Measurements from ENCODE around the gene CES3.

- TF ChIP-seq POLR2AphosphoS2 (IDR thresholded peaks at IDR 0.05; ENCODE audit: low read length) (no peak), CREBBP (IDR thresholded peaks at IDR 0.05; ENCODE audit: low read depth, low read length) (no peak), SP1 (CRISPR knock-in tag; IDR thresholded peaks at IDR 0.05) (no peak), EP300 (IDR thresholded peaks at IDR 0.05; ENCODE audit: low read length) (no peak), GATAD2B (IDR thresholded peaks at IDR 0.05; ENCODE audit: borderline replicate concordance) (no peak), CEBPB (tag; IDR thresholded peaks at IDR 0.05) (no peak), TEAD2 (tag; IDR thresholded peaks at IDR 0.05) (no peak), E2F6 (IDR thresholded peaks at IDR 0.05; ENCODE audit: borderline replicate concordance in 1 of 2, extremely low read depth in 1 of 2, insufficient read depth in 1 of 2, insufficient read length in 1 of 2, low read depth in 1 of 2, low read length in 1 of 2, poor library complexity in 1 of 2, severe bottlenecking in 1 of 2) (no peak)
- TF ChIP-seq, protein P1, sequence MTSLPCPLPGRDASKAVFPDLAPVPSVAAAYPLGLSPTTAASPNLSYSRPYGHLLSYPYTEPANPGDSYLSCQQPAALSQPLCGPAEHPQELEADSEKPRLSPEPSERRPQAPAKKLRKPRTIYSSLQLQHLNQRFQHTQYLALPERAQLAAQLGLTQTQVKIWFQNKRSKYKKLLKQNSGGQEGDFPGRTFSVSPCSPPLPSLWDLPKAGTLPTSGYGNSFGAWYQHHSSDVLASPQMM (CRISPR knock-in tag; IDR thresholded peaks at IDR 0.05), result no peak
- TF ChIP-seq, protein P2, sequence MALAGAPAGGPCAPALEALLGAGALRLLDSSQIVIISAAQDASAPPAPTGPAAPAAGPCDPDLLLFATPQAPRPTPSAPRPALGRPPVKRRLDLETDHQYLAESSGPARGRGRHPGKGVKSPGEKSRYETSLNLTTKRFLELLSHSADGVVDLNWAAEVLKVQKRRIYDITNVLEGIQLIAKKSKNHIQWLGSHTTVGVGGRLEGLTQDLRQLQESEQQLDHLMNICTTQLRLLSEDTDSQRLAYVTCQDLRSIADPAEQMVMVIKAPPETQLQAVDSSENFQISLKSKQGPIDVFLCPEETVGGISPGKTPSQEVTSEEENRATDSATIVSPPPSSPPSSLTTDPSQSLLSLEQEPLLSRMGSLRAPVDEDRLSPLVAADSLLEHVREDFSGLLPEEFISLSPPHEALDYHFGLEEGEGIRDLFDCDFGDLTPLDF (CRISPR knock-in tag; IDR thresholded peaks at IDR 0.05), result no peak
- TF ChIP-seq, protein P3, sequence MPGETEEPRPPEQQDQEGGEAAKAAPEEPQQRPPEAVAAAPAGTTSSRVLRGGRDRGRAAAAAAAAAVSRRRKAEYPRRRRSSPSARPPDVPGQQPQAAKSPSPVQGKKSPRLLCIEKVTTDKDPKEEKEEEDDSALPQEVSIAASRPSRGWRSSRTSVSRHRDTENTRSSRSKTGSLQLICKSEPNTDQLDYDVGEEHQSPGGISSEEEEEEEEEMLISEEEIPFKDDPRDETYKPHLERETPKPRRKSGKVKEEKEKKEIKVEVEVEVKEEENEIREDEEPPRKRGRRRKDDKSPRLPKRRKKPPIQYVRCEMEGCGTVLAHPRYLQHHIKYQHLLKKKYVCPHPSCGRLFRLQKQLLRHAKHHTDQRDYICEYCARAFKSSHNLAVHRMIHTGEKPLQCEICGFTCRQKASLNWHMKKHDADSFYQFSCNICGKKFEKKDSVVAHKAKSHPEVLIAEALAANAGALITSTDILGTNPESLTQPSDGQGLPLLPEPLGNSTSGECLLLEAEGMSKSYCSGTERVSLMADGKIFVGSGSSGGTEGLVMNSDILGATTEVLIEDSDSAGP (CRISPR knock-in tag; IDR thresholded peaks at IDR 0.05), result no peak
- TF ChIP-seq, protein P4, sequence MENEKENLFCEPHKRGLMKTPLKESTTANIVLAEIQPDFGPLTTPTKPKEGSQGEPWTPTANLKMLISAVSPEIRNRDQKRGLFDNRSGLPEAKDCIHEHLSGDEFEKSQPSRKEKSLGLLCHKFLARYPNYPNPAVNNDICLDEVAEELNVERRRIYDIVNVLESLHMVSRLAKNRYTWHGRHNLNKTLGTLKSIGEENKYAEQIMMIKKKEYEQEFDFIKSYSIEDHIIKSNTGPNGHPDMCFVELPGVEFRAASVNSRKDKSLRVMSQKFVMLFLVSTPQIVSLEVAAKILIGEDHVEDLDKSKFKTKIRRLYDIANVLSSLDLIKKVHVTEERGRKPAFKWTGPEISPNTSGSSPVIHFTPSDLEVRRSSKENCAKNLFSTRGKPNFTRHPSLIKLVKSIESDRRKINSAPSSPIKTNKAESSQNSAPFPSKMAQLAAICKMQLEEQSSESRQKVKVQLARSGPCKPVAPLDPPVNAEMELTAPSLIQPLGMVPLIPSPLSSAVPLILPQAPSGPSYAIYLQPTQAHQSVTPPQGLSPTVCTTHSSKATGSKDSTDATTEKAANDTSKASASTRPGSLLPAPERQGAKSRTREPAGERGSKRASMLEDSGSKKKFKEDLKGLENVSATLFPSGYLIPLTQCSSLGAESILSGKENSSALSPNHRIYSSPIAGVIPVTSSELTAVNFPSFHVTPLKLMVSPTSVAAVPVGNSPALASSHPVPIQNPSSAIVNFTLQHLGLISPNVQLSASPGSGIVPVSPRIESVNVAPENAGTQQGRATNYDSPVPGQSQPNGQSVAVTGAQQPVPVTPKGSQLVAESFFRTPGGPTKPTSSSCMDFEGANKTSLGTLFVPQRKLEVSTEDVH (IDR thresholded peaks at IDR 0.05; ENCODE audit: low read depth, partially characterized antibody), result no peak
Measured at GRCh38 chr16:66950437-66950836, 10.6 kb upstream of the CES3 start.

Data from K562 (cell line).